ENCODE measurements around the gene PTRH2. TPM values are rescaled to one million over a fixed set of nuclear protein-coding genes. Genes with fewer than 3 reads are reported as not detected.
"Not testable (repeated sequence)": the region's sequence is repeated elsewhere in the genome, so short reads cannot be mapped to it uniquely, and the experiment has no call there.

Gene PTRH2
- 10 to 100 TPM; 15.4 to 23.9 TPM for total RNA-seq
- 10 to 100 TPM; 18.5 to 24.2 (median 22.3) TPM for polyA plus RNA-seq (ENCODE audit: insufficient read length in 6 of 6)
- long read RNA-seq, donor 1, full-length matches to known transcripts: 31 of 88 reads
- long read RNA-seq, donor 1, partial matches to known transcripts: 40 of 88 reads
- long read RNA-seq, donor 1, other reads (novel, unspliced or antisense): 17 of 88 reads
- long read RNA-seq, donor 2, full-length matches to known transcripts: 30 of 123 reads
- long read RNA-seq, donor 2, partial matches to known transcripts: 93 of 123 reads
- long read RNA-seq, donor 2, other reads (novel, unspliced or antisense): 0 of 123 reads
- long read RNA-seq, donor 3, full-length matches to known transcripts: 18 of 18 reads
- long read RNA-seq, donor 3, partial matches to known transcripts: 0 of 18 reads
- long read RNA-seq, donor 3, other reads (novel, unspliced or antisense): 0 of 18 reads
- long read RNA-seq, donor 4, full-length matches to known transcripts: 20 of 25 reads
- long read RNA-seq, donor 4, partial matches to known transcripts: 0 of 25 reads
- long read RNA-seq, donor 4, other reads (novel, unspliced or antisense): 5 of 25 reads
- long read RNA-seq, donor 5, full-length matches to known transcripts: 23 of 23 reads
- long read RNA-seq, donor 5, partial matches to known transcripts: 0 of 23 reads
- long read RNA-seq, donor 5, other reads (novel, unspliced or antisense): 0 of 23 reads
- long read RNA-seq, donor 6, full-length matches to known transcripts: 25 of 25 reads
- long read RNA-seq, donor 6, partial matches to known transcripts: 0 of 25 reads
- long read RNA-seq, donor 6, other reads (novel, unspliced or antisense): 0 of 25 reads
- long read RNA-seq, donor 7, full-length matches to known transcripts: 13 of 77 reads
- long read RNA-seq, donor 7, partial matches to known transcripts: 51 of 77 reads
- long read RNA-seq, donor 7, other reads (novel, unspliced or antisense): 13 of 77 reads
- long read RNA-seq, donor 8, full-length matches to known transcripts: 9 of 41 reads
- long read RNA-seq, donor 8, partial matches to known transcripts: 18 of 41 reads
- long read RNA-seq, donor 8, other reads (novel, unspliced or antisense): 14 of 41 reads
- long read RNA-seq, donor 9, partial matches to known transcripts: 0 of 1 reads
- long read RNA-seq, donor 9, other reads (novel, unspliced or antisense): 0 of 1 reads
- long read RNA-seq, donor 10, full-length matches to known transcripts: 46 of 54 reads
- long read RNA-seq, donor 10, partial matches to known transcripts: 0 of 54 reads
- long read RNA-seq, donor 10, other reads (novel, unspliced or antisense): 8 of 54 reads
- long read RNA-seq, donor 11: 0 reads
- long read RNA-seq, donor 12, full-length matches to known transcripts: 22 of 22 reads
- long read RNA-seq, donor 12, partial matches to known transcripts: 0 of 22 reads
- long read RNA-seq, donor 12, other reads (novel, unspliced or antisense): 0 of 22 reads

DNA sequence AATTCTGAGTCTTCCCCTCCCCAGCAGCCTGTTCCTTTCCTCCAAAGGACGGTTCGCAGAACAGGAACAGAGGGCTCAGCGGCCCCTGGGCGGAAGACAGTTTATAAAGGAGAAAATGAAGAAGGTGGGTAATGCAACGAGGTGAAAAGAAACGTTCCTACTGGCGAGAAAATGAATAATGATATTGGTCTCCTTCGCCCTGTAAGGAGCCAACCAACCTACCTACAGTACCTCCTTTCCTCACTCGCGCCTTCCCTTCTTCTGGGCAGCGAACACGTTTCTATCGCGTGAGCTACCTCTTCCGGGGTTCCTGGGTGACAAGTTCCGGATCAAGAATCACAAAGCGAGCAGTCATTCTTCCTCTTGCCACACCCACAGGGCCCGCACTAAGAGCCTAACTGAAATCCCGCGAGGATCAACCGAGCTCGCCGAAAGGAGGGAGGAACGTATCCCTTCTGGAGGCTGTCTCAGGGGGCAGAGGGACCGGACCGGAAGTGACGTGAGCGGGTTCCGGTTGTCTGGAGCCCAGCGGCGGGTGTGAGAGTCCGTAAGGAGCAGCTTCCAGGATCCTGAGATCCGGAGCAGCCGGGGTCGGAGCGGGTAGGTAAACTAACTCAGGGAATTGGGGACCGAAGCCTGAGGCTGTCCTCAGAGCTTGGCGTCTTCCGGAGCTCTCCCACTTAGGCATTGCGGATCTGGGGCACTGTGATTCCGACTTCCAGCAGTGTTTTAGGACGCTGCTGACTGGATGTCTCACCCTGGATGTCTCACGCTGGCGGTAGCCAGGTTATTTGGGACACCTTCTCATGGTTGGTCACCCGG lies at the start of gene PTRH2, which contains the start of gene VMP1:
Gene PTRH2 (minus strand): TSS at position 282 of the 822 bp plus-strand sequence. CDS start 9,452 bp downstream, outside the sequence.
Gene VMP1 (plus strand): TSS at position 506 of the 822 bp plus-strand sequence. CDS start 23,793 bp downstream, outside the sequence.
- DNase-seq (peak; percentile 98 to 100 (median 99)), ATAC-seq (peak; percentile 98)
- peaks cover 19 to 77% of the 10 kb centered on the region in 2 donors for H3K4me1 ChIP-seq
- intact Hi-C loops (cut with DNase I): no loop called here
- no peaks in the 10 kb centered on the region for H3K9me3 ChIP-seq
- H3K4me3 ChIP-seq: peak within 1 kb of the TSS; percentile 88 to 90
- H3K27me3 ChIP-seq: no peaks in the 10 kb centered on the region
- peaks cover 0 to 11% of the 10 kb centered on the region in 2 donors for H3K36me3 ChIP-seq
- TF ChIP-seq, protein P1, sequence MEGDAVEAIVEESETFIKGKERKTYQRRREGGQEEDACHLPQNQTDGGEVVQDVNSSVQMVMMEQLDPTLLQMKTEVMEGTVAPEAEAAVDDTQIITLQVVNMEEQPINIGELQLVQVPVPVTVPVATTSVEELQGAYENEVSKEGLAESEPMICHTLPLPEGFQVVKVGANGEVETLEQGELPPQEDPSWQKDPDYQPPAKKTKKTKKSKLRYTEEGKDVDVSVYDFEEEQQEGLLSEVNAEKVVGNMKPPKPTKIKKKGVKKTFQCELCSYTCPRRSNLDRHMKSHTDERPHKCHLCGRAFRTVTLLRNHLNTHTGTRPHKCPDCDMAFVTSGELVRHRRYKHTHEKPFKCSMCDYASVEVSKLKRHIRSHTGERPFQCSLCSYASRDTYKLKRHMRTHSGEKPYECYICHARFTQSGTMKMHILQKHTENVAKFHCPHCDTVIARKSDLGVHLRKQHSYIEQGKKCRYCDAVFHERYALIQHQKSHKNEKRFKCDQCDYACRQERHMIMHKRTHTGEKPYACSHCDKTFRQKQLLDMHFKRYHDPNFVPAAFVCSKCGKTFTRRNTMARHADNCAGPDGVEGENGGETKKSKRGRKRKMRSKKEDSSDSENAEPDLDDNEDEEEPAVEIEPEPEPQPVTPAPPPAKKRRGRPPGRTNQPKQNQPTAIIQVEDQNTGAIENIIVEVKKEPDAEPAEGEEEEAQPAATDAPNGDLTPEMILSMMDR (IDR thresholded peaks at IDR 0.05): no peak
- peak within 1 kb of the TSS; percentile 90 to 98 for H3K27ac ChIP-seq

GRCh38 chr17:59756236-59756818 lies 49.1 kb upstream of the PTRH2 start:
- Histone ChIP-seq H3K4me1 (peaks cover 18 to 78% of the 10 kb centered on the region in 2 donors), H3K4me3 (no peak overlapping the region), H3K27me3 (no peaks in the 10 kb centered on the region), H3K27ac (peak overlapping the region; percentile 69 to 72), H3K9me3 (peaks cover 0 to 7% of the 10 kb centered on the region in 2 donors), H3K36me3 (peaks cover 0 to 16% of the 10 kb centered on the region in 2 donors)
- TF ChIP-seq, protein P1 (IDR thresholded peaks at IDR 0.05): no peak
- ATAC-seq (peak; percentile 15), DNase-seq (no peak)
- intact Hi-C loops (cut with DNase I): no loop called here

DNA sequence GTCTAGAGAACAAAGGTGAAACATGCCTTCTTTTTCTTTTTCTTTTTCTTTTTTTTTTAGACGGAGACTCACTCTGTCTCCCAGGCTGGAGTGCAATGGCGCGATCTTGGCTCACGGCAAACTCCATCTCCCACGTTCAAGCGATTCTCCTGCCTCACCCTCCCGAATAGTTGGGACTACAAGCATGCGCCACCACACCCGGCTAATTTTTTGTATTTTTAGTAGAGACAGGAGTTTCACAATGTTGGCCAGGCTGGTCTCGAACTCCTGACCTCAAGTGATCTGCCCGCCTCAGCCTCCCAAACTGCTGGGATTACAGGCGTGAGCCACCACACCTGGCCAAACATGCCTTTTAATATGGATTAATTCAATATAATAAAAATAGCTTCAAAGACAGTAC lies 47.8 kb upstream of the PTRH2 start:
- H3K27me3 ChIP-seq; H3K4me3 ChIP-seq; DNase-seq; H3K9me3 ChIP-seq; H3K36me3 ChIP-seq; intact Hi-C loops (cut with DNase I); ATAC-seq: not testable (repeated sequence)
- Histone ChIP-seq H3K27ac (peak overlapping the region; percentile 69 to 72), H3K4me1 (peaks cover 18 to 65% of the 10 kb centered on the region in 2 donors)

DNA sequence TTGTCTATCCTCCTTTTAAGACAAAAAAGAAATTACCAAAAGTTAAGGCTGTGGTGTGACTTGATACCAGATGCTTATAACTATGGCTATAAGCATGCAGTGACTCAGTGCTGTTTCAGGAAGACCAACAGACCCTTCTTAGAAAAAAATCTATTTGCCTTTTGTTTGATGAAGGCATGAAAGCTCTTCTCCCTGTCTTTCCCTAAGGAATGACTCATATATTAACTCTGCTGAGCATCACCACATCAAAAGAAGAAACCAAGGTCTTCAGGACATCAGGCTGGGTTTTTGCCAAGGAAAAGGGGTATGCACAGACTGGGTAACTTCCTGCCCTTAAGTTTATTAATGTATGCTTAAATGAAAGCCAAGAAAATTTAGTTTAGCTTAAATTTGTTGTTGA lies 47.3 kb upstream of the PTRH2 start:
- Histone ChIP-seq H3K4me3 (peak overlapping the region in 1 of 2 donors; percentile 5), H3K27me3 (no peaks in the 10 kb centered on the region), H3K27ac (peak overlapping the region; percentile 69 to 72), H3K9me3 (peaks cover 0 to 7% of the 10 kb centered on the region in 2 donors), H3K36me3 (peaks cover 0 to 9% of the 10 kb centered on the region in 2 donors), H3K4me1 (peaks cover 18 to 61% of the 10 kb centered on the region in 2 donors)
- TF ChIP-seq, protein P1 (IDR thresholded peaks at IDR 0.05): no peak
- peak; percentile 57 for ATAC-seq
- intact Hi-C loops (cut with DNase I): no loop called here
- no peak for DNase-seq
